Neuron (in vitro differentiated cells): ENCODE data around the gene SETBP1.

Source experiments
- H2AFZ ChIP-seq: one replicate; pipeline ENCODE4 v1.6.1; 2013; ENCODE audit warnings: low read depth, mild to moderate bottlenecking, inconsistent platforms, low read length, moderate library complexity
- H3K27me3 ChIP-seq: one replicate; pipeline ENCODE4 v1.6.1; 2013; ENCODE audit warnings: low read length; ENCODE audit not compliant: insufficient read depth
- H3K36me3 ChIP-seq: one replicate; pipeline ENCODE4 v1.6.1; 2013; ENCODE audit warnings: low read length; ENCODE audit not compliant: insufficient read depth
- H3K4me1 ChIP-seq: one replicate; pipeline ENCODE4 v1.6.1; 2013; ENCODE audit warnings: low read length; ENCODE audit not compliant: insufficient read depth
- H3K4me3 ChIP-seq: 2 replicates; pipeline ENCODE4 v1.5.1; 2013; ENCODE audit warnings: mild to moderate bottlenecking, low read length, moderate library complexity
- H3K9me3 ChIP-seq: one replicate; pipeline ENCODE4 v1.6.1; 2013; ENCODE audit warnings: low read length

SETBP1 gene

GRCh38 chr18:44869533-44869932 lies 188.8 kb downstream of the SETBP1 start:
- Histone ChIP-seq H2AFZ (no peak overlapping the region), H3K27me3 (no peaks in the 10 kb centered on the region), H3K4me1 (peaks cover 5% of the 10 kb centered on the region), H3K9me3 (no peaks in the 10 kb centered on the region), H3K36me3 (peaks cover 9% of the 10 kb centered on the region), H3K4me3 (no peak overlapping the region)

DNA sequence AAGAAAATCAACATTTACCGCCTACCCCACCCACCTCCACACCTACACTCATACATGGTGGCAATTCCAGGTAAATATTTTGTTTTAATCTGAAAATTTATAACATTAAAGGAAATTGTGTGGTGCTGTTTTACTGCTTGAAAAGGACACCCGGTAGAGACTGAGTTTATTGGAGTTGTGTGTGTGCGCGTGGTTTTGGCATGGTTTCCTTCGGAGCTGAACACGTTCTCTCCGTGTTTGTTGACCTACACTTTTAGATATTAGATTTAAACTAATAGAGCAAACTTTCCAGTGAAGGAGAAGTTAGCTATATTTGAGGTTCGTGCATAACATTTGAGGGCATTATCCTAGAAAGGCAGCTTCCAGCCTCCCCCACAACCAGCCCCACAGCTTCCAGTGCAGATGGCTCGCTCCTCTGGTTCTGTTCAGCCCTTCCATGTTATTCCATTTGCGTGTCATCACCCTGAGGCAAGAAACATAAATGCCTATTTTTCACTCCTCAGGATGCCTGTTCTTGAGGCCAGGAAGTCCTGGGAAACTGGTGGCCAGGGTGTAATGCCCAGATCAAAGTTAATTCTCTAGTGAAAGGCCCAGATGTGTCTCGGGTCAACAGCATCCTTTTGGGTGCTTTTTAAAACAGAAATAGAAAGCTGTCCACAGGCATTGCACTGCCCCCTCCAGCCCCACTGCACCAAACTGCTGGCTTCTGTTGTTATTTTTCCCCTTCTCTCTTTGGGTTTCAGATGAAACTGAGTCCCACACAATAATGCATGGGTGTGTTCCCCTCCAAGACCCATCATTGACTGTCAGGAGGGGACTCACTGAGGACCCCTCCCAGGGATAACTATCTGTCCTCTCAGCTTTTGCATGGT lies 190.2 kb downstream of the SETBP1 start:
- H2AFZ ChIP-seq: no peak overlapping the region
- H3K4me1 ChIP-seq: peaks cover 5% of the 10 kb centered on the region

GRCh38 chr18:44871771-44872170 lies 191.1 kb downstream of the SETBP1 start:
- no peak overlapping the region for H2AFZ ChIP-seq
- peaks cover under 1% of the 10 kb centered on the region for H3K9me3 ChIP-seq
- peaks cover 5% of the 10 kb centered on the region for H3K4me1 ChIP-seq
- H3K36me3 ChIP-seq: peaks cover 15% of the 10 kb centered on the region
- H3K4me3 ChIP-seq: no peak overlapping the region
- H3K27me3 ChIP-seq: no peaks in the 10 kb centered on the region

More for the DNA sequence above, 190.2 kb downstream of the SETBP1 start:
- Histone ChIP-seq H3K4me3 (no peak overlapping the region), H3K36me3 (peaks cover 15% of the 10 kb centered on the region), H3K9me3 (no peaks in the 10 kb centered on the region), H3K27me3 (no peaks in the 10 kb centered on the region)

- Histone ChIP-seq H3K9me3 (peaks cover 2% of the 10 kb centered on the region), H2AFZ (no peak overlapping the region), H3K4me1 (no peaks in the 10 kb centered on the region), H3K27me3 (no peaks in the 10 kb centered on the region), H3K36me3 (peaks cover 6% of the 10 kb centered on the region), H3K4me3 (no peak overlapping the region)
These were observed 195.3 kb downstream of the SETBP1 start for GRCh38 chr18:44876024-44876423.

- H2AFZ ChIP-seq: no peak overlapping the region
- no peaks in the 10 kb centered on the region for H3K27me3 ChIP-seq
- H3K4me1 ChIP-seq: no peaks in the 10 kb centered on the region
- H3K9me3 ChIP-seq: peaks cover 2% of the 10 kb centered on the region
- no peak overlapping the region for H3K4me3 ChIP-seq
- peaks cover 6% of the 10 kb centered on the region for H3K36me3 ChIP-seq
These were observed 196.1 kb downstream of the SETBP1 start for GRCh38 chr18:44876755-44877154.

DNA sequence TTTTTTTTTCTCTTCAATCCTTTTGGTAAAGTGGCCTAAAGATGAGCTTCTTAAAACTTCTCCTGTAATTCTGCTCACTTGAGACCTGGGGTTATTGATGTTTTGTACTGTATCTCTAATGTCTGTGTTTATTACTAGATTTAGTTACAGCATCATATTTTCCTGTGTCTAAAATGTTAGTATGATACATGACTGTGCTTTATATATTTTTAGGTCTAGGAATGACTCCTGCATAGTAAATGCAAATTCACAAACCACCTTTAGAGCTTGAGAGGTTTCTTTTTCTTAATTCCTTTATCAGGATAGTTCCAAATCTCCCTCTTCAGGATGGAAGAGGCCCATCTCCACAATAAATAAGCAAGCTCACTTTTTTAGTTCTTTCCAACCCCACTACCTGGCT lies 197.6 kb downstream of the SETBP1 start:
- Histone ChIP-seq H2AFZ (no peak overlapping the region), H3K27me3 (no peaks in the 10 kb centered on the region), H3K9me3 (peaks cover 2% of the 10 kb centered on the region), H3K4me3 (no peak overlapping the region), H3K4me1 (peaks cover 4% of the 10 kb centered on the region), H3K36me3 (peaks cover 6% of the 10 kb centered on the region)

- Histone ChIP-seq H3K4me3 (no peak overlapping the region), H3K9me3 (peaks cover 2% of the 10 kb centered on the region), H3K27me3 (no peaks in the 10 kb centered on the region), H3K36me3 (peaks cover 4% of the 10 kb centered on the region), H2AFZ (no peak overlapping the region), H3K4me1 (peaks cover 4% of the 10 kb centered on the region)
These were observed 199.5 kb downstream of the SETBP1 start for GRCh38 chr18:44880170-44880569.

GRCh38 chr18:44881461-44882162 lies 200.9 kb downstream of the SETBP1 start:
- H3K36me3 ChIP-seq: no peaks in the 10 kb centered on the region
- H3K4me1 ChIP-seq: peaks cover 4% of the 10 kb centered on the region
- H3K9me3 ChIP-seq: peaks cover 2% of the 10 kb centered on the region
- H2AFZ ChIP-seq: no peak overlapping the region
- no peaks in the 10 kb centered on the region for H3K27me3 ChIP-seq
- H3K4me3 ChIP-seq: no peak overlapping the region

GRCh38 chr18:44882163-44882868 lies 201.6 kb downstream of the SETBP1 start:
- H3K4me1 ChIP-seq: peaks cover 4% of the 10 kb centered on the region
- no peak overlapping the region for H2AFZ ChIP-seq
- no peaks in the 10 kb centered on the region for H3K9me3 ChIP-seq
- H3K27me3 ChIP-seq: no peaks in the 10 kb centered on the region
- H3K4me3 ChIP-seq: no peak overlapping the region
- H3K36me3 ChIP-seq: no peaks in the 10 kb centered on the region

DNA sequence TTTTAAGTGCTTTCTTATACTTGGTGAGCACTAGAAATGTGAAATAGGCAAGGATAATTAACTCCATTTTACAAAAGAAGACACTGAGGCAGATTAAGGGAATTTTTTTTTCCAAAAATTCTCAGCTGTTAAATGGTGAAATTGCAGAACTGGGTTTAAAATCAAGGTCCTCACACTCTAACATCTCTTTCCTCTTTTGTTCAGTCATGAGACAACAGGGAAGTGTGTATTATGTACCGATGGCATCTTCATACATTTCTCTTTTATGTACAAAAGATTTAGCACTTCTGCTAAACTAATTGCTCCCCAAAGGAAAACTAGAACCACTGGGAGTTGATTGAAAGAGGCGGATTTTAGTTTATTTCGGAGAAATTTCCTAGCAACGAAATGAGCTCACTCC lies 203.0 kb downstream of the SETBP1 start:
- peaks cover 4% of the 10 kb centered on the region for H3K4me1 ChIP-seq
- H2AFZ ChIP-seq: no peak overlapping the region
- H3K4me3 ChIP-seq: no peak overlapping the region
- no peaks in the 10 kb centered on the region for H3K9me3 ChIP-seq
- H3K27me3 ChIP-seq: no peaks in the 10 kb centered on the region
- H3K36me3 ChIP-seq: no peaks in the 10 kb centered on the region

GRCh38 chr18:44884431-44884830 lies 203.7 kb downstream of the SETBP1 start:
- Histone ChIP-seq H3K9me3 (no peaks in the 10 kb centered on the region), H3K4me1 (peaks cover 4% of the 10 kb centered on the region), H3K4me3 (no peak overlapping the region), H3K27me3 (no peaks in the 10 kb centered on the region), H3K36me3 (no peaks in the 10 kb centered on the region), H2AFZ (no peak overlapping the region)

DNA sequence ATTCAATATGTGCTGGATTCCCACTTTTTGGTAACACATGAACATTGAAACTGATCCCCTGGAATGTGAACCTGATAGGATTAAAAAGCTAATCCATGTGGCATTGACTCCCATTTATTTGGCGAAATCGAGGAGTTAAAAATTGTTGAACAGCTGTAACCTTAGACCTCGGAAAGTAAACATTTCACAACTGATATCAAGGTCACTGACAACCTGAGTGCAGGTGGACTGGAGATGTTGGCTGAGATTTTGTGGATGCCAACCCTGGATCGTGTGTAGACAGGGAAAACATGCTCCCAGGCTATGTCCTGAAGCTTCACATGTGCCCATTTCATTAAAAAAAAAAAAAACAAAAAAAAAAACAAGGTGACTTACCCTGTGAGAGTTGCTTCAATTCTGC lies 204.8 kb downstream of the SETBP1 start:
- Histone ChIP-seq H3K27me3 (no peaks in the 10 kb centered on the region), H2AFZ (no peak overlapping the region)

DNA sequence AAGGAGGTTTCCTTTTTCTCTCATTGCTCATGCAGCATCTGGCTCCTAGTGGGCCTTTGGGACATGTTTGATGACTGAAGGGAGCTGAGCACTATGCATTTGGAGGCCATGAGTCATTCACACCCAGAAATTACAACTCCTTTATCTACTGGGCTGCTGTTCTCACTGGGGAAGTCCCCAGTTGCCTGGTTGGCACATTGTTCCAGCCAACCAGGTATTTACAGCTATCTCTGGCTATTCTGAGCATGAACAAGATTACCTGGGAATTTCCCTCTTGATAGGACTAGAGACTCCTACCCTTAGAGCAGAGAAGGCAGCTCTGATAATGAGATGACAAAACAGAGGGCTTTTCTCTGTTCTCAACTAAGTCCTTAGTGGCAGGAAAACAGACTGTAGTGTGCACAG lies 206.5 kb downstream of the SETBP1 start:
- Histone ChIP-seq H2AFZ (no peak overlapping the region), H3K27me3 (no peaks in the 10 kb centered on the region), H3K9me3 (peaks cover 2% of the 10 kb centered on the region), H3K36me3 (no peaks in the 10 kb centered on the region), H3K4me1 (peaks cover 1% of the 10 kb centered on the region), H3K4me3 (no peak overlapping the region)

More for the DNA sequence above, 204.8 kb downstream of the SETBP1 start:
- Histone ChIP-seq H3K9me3 (no peaks in the 10 kb centered on the region), H3K4me1 (peaks cover 4% of the 10 kb centered on the region), H3K36me3 (no peaks in the 10 kb centered on the region), H3K4me3 (no peak overlapping the region)
